Neutrophil (primary cell): ENCODE measurements around the gene VRTN.

Experiments
- H3K27ac ChIP-seq: fragments of 200-600 bp; sonication (generic); 2 replicates; pipeline ENCODE4 v1.5.1; 2016; ENCODE audit warnings: mild to moderate bottlenecking, moderate library complexity
- H3K27me3 ChIP-seq: fragments of 200-600 bp; sonication (generic); 2 replicates; pipeline ENCODE4 v1.6.0; 2016; ENCODE audit warnings: mild to moderate bottlenecking
- H3K36me3 ChIP-seq: fragments of 200-600 bp; sonication (generic); 2 replicates; pipeline ENCODE4 v1.5.1; 2017
- H3K4me1 ChIP-seq, 2 experiments: fragments of 200-600 bp in 1 of 2; sonication (generic) in 1 of 2; 1 replicate in 1 of 2; 2 replicates in 1 of 2; pipeline versions ENCODE4 v1.5.1 to v1.6.1; 2013 to 2016; ENCODE audit warnings: low read depth in 1 of 2, low read length in 1 of 2, mild to moderate bottlenecking in 1 of 2, moderate library complexity in 1 of 2; ENCODE audit not compliant: control insufficient read depth in 1 of 2, insufficient read depth in 1 of 2
- H3K4me3 ChIP-seq, 2 experiments: fragments of 200-600 bp in 1 of 2; sonication (generic) in 1 of 2; 1 replicate in 1 of 2; 2 replicates in 1 of 2; pipeline ENCODE4 v1.5.1; 2013 to 2016; ENCODE audit warnings: low read depth in 1 of 2, low read length in 1 of 2, mild to moderate bottlenecking in 1 of 2, moderate library complexity in 1 of 2
- H3K9me3 ChIP-seq: fragments of 200-600 bp; sonication (generic); 2 replicates; pipeline ENCODE4 v1.5.1; 2016
- CTCF ChIP-seq: fragments of 200-600 bp; sonication (generic); IDR thresholded peaks from 2 replicates; pipeline ENCODE4 v1.5.1; 2016; ENCODE audit warnings: antibody characterized with exemption

Gene VRTN

GRCh38 chr14:74401504-74402241 lies 53.4 kb downstream of the VRTN start:
- no peaks in the 10 kb centered on the region for H3K9me3 ChIP-seq
- no peaks in the 10 kb centered on the region for H3K36me3 ChIP-seq
- H3K27me3 ChIP-seq: peaks cover 47% of the 10 kb centered on the region
- no peaks in the 10 kb centered on the region for H3K4me1 ChIP-seq
- H3K4me3 ChIP-seq: no peak overlapping the region
- no peak overlapping the region for H3K27ac ChIP-seq
- no peak for TF ChIP-seq CTCF

- Histone ChIP-seq H3K27me3 (peaks cover 47% of the 10 kb centered on the region), H3K36me3 (no peaks in the 10 kb centered on the region), H3K4me1 (no peaks in the 10 kb centered on the region), H3K27ac (no peak overlapping the region), H3K9me3 (no peaks in the 10 kb centered on the region), H3K4me3 (no peak overlapping the region)
- TF ChIP-seq CTCF: no peak
Measured at GRCh38 chr14:74402401-74403251, 54.4 kb downstream of the VRTN start.

GRCh38 chr14:74403619-74404417 lies 55.5 kb downstream of the VRTN start:
- H3K27ac ChIP-seq: no peak overlapping the region
- TF ChIP-seq CTCF: no peak
- peaks cover 40% of the 10 kb centered on the region for H3K27me3 ChIP-seq
- no peak overlapping the region for H3K4me3 ChIP-seq
- no peaks in the 10 kb centered on the region for H3K4me1 ChIP-seq
- H3K36me3 ChIP-seq: no peaks in the 10 kb centered on the region
- no peaks in the 10 kb centered on the region for H3K9me3 ChIP-seq

- Histone ChIP-seq H3K36me3 (no peaks in the 10 kb centered on the region), H3K4me3 (no peak overlapping the region), H3K9me3 (no peaks in the 10 kb centered on the region), H3K27me3 (peaks cover 34% of the 10 kb centered on the region), H3K4me1 (no peaks in the 10 kb centered on the region), H3K27ac (no peak overlapping the region)
- no peak for TF ChIP-seq CTCF
Measured at GRCh38 chr14:74404435-74404834, 56.2 kb downstream of the VRTN start.

GRCh38 chr14:74405663-74406062 lies 57.4 kb downstream of the VRTN start:
- Histone ChIP-seq H3K27me3 (peaks cover 21% of the 10 kb centered on the region), H3K36me3 (no peaks in the 10 kb centered on the region), H3K9me3 (no peaks in the 10 kb centered on the region), H3K27ac (no peak overlapping the region), H3K4me1 (no peaks in the 10 kb centered on the region), H3K4me3 (no peak overlapping the region)
- no peak for TF ChIP-seq CTCF
